ENCODE measurements around the gene RBCK1.
"Not testable (repeated sequence)": the region's sequence is repeated elsewhere in the genome, so short reads cannot be mapped to it uniquely, and the experiment has no call there.

The RBCK1 gene

DNA sequence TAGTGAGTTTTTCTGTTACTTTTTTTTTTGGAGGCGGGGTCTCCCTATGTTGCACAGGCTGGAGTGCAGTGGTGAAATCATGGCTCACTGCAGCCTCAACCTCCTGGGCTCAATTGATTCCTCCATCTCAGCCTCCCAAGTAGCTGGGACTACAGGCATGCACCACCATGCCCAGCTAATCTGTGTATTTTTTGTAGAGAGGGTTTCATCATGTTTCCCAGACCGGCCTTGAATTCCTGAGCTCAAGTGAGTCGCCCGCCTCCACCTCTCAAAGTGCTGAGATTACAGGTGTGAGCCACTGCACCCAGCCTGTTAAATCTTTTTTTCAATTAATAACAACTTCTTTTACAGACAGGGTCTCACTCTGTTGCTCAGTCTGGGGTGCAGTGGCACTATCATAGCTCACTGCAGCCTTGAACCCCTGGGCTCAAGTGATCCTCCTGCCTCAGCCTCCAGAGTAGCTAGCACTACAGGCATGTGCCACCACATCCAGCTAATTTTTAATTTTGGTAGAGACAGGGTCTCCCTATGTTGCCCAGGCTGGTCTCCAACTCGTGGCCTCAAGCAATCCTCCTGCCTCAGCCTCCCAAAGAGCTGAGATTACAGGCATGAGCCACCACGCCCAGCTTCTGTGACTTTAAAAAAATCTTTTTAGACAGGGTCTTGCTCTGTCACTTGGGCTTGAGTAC is 68.6 kb downstream of the RBCK1 start:
- not testable (repeated sequence) for DNase-seq

DNA sequence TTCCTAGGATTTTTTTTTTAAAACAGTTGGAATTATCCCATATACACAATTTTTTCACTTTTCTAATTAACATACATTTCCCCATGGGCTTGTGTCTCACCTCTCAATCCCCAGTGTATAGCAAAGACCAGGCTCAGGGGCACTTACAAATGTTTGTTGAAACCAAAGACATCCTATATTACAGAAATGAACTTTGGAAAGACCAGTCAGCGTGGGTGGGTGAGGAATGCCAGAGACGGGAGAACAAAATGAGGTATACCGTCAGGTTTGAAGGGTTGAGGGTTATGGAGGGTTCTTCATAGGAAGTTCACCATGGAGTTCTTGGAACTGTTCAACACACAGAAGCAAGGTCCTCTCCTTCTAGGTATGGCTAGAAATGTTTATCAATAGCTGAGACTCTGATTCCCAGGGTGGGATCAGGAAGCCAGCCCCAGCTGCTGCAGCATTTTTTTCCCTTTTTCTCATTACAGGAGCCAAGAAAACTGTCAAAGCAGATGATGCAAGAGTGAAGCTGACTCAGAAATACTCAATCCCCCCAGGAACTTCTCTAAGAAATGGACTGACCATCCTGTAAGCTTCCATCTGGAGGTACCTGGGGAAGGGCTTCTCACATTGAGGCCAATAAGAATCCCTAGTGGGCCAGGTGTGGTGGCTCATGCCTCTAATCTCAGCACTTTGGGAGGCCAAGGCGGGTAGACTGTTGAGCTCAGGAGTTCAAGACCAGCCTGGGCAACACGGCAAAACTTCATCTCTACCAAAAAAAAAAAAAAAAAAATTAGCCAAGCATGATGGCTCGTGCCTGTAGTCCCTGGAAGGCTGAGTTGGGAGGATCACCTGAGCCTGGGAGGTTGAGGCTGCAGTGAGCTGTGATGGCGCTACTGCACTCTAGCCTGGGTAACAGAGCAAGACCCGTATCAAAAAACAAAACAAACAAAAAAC is 70.2 kb downstream of the RBCK1 start:
- no peak for DNase-seq

DNA sequence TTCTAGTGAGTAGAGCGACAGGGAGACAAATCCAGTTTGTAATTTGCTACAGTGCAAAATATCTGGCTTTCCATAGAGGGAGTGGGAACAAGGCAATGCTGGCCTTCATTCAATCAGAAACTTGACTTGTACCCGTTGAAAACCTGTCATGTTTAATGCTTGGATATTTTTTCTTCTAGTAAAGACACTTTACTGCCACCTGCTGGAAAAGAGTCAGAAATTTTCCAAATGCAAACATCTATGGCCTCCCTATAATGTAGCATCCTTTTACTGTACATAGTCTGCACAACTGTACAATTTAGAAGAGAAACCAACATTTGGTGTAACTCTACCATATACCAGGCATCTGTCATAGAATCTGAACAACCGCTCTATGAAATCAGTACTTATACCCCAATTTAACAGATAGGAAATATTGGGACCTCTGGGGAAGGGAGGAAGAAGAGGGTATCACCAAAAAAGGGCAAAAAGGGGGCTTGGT is 70.9 kb downstream of the RBCK1 start:
- DNase-seq: no peak

DNA sequence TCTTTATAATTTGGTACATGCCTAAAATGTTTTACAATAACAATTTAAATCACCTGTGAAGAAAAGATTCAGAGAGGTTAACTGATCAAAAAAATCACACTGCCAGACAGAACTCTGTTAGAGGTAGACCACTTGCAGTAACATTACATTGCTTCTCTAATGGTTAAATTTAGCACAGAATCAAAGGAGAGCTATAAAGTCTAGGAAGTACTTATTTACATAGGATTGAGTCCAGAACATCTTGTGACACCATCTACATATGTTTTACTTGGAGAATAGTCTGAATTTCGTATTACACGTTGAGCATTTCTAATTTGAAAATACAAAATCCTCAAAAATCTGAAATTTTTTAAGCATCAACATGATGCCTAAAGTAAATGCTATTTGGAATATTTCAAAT is 71.4 kb downstream of the RBCK1 start:
- no peak for DNase-seq

DNA sequence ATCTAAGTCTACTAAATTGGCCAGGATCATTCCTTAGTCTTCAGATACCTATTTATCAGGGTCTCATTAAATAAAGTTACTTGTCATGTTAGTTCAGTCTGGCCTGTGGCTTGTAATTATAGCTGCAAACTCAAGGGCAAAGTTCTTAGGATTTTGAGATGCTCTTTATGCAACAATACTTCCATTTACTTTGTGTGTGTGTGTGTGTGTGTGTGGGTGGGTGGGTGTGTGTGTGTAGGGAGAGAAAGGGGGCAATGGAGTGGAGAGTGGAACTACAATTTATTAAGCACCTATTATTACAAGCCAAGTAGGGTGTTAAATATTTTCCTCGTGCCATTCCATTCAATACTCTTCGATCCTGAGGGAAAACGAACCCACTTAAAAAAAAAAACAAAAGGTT is 71.9 kb downstream of the RBCK1 start:
- DNase-seq: no peak

DNA sequence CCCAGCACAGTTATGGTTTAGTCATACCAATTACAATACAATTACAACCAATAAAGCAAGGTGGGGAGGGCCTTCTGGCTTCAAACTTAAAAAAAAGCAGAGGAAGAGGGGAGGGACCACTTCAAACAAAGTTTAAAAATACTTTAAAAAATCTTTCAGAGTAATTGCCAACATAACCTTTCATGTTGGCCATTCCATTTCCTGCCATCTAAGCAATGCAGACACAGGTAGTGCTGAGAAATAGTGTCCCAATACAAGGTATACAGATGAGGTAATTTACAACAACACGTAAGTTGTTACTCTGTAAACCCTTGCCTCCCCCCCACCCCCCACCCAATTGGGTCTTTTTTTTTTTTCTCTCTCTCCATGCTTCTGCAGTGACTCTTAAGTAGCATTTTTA is 73.1 kb downstream of the RBCK1 start:
- no peak for DNase-seq

All from SIG-M5 (cell line).